HEK293 (cell line): Measurements from ENCODE around the gene AMBRA1.

Experiments
- MZF1 ChIP-seq: fragments of 450-650 bp; formaldehyde crosslinking; IDR thresholded peaks from 2 replicates; pipeline ENCODE4 v1.5.1; 2017; ENCODE audit warnings: missing biosample characterization, missing genetic modification characterization, borderline replicate concordance
- ZBTB20 ChIP-seq: fragments of 450-650 bp; formaldehyde crosslinking; IDR thresholded peaks from 2 replicates; pipeline ENCODE4 v1.5.1; 2016; ENCODE audit warnings: missing biosample characterization, missing genetic modification characterization
- ZNF18 ChIP-seq: fragments of 450-650 bp; formaldehyde crosslinking; IDR thresholded peaks from 2 replicates; pipeline ENCODE4 v1.5.1; 2016; ENCODE audit warnings: missing biosample characterization, missing genetic modification characterization
- ZNF311 ChIP-seq: fragments of 450-650 bp; formaldehyde crosslinking; IDR thresholded peaks from 2 replicates; pipeline ENCODE4 v1.5.1; 2017; ENCODE audit warnings: missing biosample characterization, missing genetic modification characterization, borderline replicate concordance
- ZNF747 ChIP-seq: fragments of 450-650 bp; formaldehyde crosslinking; IDR thresholded peaks from 2 replicates; pipeline ENCODE4 v1.5.1; 2016; ENCODE audit warnings: missing biosample characterization, missing genetic modification characterization
- ZSCAN23 ChIP-seq: fragments of 450-650 bp; formaldehyde crosslinking; IDR thresholded peaks from 2 replicates; pipeline ENCODE4 v1.5.1; 2016; ENCODE audit warnings: missing biosample characterization, missing genetic modification characterization
- TF ChIP-seq, protein P1 (sequence below): fragments of 450-650 bp; formaldehyde crosslinking; IDR thresholded peaks from 2 replicates; pipeline ENCODE4 v1.5.1; 2016; ENCODE audit warnings: missing biosample characterization, missing genetic modification characterization
- TF ChIP-seq, protein P2 (sequence below): fragments of 450-650 bp; formaldehyde crosslinking; IDR thresholded peaks from 2 replicates; pipeline ENCODE4 v1.5.1; 2016; ENCODE audit warnings: missing biosample characterization, missing genetic modification characterization

DNA sequence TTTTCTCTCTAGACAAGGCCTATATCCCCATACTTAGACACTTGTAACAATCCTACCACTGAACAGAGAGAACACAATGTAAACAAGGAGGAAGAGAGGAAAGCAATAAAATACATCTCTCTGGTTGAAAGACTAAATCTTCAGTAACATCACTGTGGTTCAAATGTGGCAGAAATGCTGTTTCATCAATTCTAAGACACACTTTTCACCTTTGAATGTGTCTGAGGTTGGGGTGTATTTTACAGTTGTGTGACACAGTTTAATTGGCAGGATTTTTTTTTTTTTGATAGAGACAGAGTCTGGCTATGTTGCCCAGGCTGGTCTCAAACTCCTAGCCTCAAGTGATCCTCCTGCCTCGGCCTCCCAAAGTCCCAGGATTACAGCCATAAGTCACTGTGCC, 79.5 kb downstream of the AMBRA1 start:
- TF ChIP-seq, protein P1, sequence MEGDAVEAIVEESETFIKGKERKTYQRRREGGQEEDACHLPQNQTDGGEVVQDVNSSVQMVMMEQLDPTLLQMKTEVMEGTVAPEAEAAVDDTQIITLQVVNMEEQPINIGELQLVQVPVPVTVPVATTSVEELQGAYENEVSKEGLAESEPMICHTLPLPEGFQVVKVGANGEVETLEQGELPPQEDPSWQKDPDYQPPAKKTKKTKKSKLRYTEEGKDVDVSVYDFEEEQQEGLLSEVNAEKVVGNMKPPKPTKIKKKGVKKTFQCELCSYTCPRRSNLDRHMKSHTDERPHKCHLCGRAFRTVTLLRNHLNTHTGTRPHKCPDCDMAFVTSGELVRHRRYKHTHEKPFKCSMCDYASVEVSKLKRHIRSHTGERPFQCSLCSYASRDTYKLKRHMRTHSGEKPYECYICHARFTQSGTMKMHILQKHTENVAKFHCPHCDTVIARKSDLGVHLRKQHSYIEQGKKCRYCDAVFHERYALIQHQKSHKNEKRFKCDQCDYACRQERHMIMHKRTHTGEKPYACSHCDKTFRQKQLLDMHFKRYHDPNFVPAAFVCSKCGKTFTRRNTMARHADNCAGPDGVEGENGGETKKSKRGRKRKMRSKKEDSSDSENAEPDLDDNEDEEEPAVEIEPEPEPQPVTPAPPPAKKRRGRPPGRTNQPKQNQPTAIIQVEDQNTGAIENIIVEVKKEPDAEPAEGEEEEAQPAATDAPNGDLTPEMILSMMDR: no peak
- no peak for TF ChIP-seq ZNF18 (tag by site-specific recombination)
- TF ChIP-seq, protein P2, sequence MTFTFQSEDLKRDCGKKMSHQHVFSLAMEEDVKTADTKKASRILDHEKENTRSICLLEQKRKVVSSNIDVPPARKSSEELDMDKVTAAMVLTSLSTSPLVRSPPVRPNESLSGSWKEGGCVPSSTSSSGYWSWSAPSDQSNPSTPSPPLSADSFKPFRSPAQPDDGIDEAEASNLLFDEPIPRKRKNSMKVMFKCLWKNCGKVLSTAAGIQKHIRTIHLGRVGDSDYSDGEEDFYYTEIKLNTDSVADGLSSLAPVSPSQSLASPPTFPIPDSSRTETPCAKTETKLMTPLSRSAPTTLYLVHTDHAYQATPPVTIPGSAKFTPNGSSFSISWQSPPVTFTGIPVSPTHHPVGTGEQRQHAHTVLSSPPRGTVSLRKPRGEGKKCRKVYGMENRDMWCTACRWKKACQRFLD (tag by site-specific recombination): no peak
- no peak for TF ChIP-seq ZNF311 (tag by site-specific recombination)
- TF ChIP-seq ZBTB20 (tag by site-specific recombination): no peak
- no peak for TF ChIP-seq ZSCAN23 (tag by site-specific recombination)
- TF ChIP-seq MZF1 (tag by site-specific recombination): no peak
- no peak for TF ChIP-seq ZNF747 (tag by site-specific recombination)
